Measurements from ENCODE around the gene PCGF3. TPM values are rescaled to one million over a fixed set of nuclear protein-coding genes. Genes with fewer than 3 reads are reported as not detected.
A peak's percentile ranks its signal among the peaks of the same experiment; 100 is the strongest.

The PCGF3 gene
- total and polyA plus RNA-seq, 5 donors, result 25.0 to 30.1 (median 27.1) TPM

DNA sequence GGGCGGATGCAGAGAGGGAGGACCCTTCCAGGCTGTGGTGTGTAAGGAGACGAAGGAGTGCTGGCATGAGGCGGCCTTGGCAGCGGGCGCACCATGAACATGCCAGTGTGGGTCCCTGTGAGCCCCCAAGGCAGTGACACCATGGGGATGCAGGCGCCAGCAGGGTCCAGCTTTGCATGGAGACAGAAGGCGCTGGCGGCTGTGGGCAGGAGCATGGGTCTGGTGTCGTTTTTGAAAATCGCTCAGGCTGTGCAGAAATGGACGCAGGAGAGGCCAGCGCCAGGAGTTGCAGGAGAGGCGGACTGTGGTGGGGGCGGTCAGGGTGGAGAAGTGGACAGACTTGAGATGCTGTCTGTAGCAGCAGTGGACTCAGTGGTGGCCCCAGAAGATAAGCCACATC lies 56.1 kb downstream of the PCGF3 start:
- Histone ChIP-seq H3K9me3 (ENCODE audit: control insufficient read depth, low read length) (no peaks in the 10 kb centered on the region), H3K4me1 (ENCODE audit: control insufficient read depth, insufficient read depth, low read length) (no peaks in the 10 kb centered on the region), H3K4me3 (ENCODE audit: low read length) (no peak overlapping the region), H3K27ac (ENCODE audit: low read length) (no peak overlapping the region), H3K27me3 (ENCODE audit: control insufficient read depth, insufficient read depth) (no peaks in the 10 kb centered on the region)
- 95% methylated on average over 14 of the region's 14 CpGs for WGBS
- intact Hi-C loops (cut with DNase I), result no loop called here
- ATAC-seq, result no peak
- DNase-seq, result peak in 1 of 3 donors; percentile 50

DNA sequence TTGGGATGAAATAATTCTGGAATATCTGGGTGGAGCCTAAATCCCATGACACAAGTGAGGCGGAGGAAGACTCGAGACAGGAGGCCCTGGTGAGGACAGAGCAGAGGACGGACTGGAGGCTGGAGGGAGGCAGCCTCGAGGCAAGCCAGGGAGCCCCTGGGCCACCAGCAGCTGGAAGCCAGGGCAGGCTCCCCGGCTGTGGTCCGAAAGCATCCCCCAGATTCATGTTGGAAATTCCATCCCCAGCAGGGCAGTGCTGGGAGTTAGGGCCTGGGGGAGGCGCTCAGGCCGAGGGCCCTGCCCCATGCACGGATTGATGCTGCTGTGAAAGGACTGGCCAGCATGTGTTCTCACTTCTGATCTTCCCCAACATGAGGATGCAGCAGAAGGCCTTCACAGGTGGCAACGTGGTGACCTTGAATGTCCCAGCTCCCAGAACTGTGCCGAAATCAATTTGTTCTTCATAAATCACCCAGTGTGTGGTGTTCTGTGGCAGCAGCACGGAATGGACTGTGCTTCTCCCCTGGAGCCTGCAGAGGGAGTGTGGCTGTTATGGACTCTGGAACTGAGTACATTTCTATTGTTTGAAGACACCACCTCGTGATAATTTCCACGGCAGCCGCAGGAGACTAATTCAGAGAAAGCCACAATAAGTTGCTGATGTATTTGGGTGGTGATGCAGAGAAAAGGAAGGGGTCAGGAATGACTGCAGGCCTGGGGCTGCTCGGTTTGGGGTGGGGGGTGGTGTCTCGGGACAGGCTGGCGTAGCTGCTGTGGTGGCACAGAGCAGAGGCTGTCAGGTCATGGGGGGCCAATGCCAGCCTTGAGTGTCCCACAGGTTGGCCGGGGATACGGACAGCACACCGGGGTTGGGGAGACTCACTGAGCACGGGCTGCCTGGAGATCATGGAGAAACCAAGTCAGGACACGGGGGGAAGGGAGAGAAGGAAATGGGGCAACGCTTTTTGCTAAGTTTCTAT lies 56.9 kb downstream of the PCGF3 start:
- ATAC-seq (peak in 1 of 2 donors; percentile 9), DNase-seq (peak in 1 of 3 donors; percentile 24)
- intact Hi-C loops (cut with DNase I), result no loop called here
- no peak overlapping the region for H3K4me3 ChIP-seq (ENCODE audit: low read length)
- no peaks in the 10 kb centered on the region for H3K9me3 ChIP-seq (ENCODE audit: control insufficient read depth, low read length)
- no peaks in the 10 kb centered on the region for H3K4me1 ChIP-seq (ENCODE audit: control insufficient read depth, insufficient read depth, low read length)
- WGBS, result 89% methylated on average over 24 of the region's 24 CpGs
- H3K27me3 ChIP-seq (ENCODE audit: control insufficient read depth, insufficient read depth), result no peaks in the 10 kb centered on the region
- no peak overlapping the region for H3K27ac ChIP-seq (ENCODE audit: low read length)

DNA sequence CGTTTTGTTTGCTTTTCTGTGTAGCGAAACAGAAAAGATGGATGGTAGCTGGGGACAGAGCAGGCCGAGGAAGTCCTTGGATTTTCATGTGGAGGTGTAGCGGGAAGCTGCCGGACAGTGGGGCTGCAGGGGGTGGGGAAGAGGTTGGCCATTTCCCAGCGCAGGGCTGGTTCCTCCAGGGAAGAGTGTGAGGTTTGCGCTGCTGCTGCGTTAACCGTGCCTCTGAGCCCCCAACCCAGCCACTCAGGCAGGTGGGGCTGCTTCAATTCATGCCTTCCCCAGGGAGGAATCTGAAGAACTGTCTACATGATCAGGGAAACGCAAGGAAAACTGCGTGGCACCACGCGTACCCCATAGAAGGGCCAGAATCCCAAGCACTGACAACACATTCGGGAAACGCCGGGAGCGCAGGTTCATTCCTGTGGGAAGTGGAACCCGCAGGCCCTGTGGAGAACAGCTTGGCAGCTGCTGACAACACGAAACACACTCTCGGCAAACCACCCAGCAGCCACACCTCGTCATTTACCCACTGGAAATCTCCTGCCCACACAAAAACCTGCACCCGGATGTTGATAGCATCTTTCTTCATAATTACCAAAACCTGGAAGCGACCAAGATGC lies 57.7 kb downstream of the PCGF3 start:
- Histone ChIP-seq H3K27ac (ENCODE audit: low read length) (no peak overlapping the region), H3K4me1 (ENCODE audit: control insufficient read depth, insufficient read depth, low read length) (no peaks in the 10 kb centered on the region), H3K4me3 (ENCODE audit: low read length) (no peak overlapping the region), H3K9me3 (ENCODE audit: control insufficient read depth, low read length) (no peaks in the 10 kb centered on the region), H3K27me3 (ENCODE audit: control insufficient read depth, insufficient read depth) (no peaks in the 10 kb centered on the region)
- ATAC-seq, result no peak
- peak in 1 of 3 donors; percentile 48 for DNase-seq
- WGBS, result 90% methylated on average over 23 of the region's 23 CpGs
- intact Hi-C loops (cut with DNase I), result no loop called here

DNA sequence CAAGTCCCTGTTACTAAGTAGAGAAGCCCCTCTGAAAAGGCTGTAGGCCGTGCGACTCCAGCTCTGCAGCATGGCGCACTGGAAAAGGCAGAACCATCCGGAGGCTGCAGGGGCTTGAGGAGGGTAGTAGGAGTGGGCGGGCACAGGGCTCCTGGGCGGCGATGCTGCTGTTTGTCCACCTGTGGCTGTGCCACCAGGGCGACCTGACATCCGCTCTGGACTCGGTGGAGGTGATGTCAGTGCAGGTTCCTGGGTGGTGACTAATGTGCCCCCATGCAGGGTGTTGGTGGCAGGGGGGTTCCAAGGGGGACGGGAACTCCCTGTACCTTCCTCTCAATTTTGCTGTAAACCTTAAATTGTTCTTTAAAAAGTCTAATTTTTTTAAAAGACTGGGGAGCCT lies 58.3 kb downstream of the PCGF3 start:
- H3K4me1 ChIP-seq (ENCODE audit: control insufficient read depth, insufficient read depth, low read length), result no peaks in the 10 kb centered on the region
- H3K27ac ChIP-seq (ENCODE audit: low read length), result no peak overlapping the region
- DNase-seq, result peak in 1 of 3 donors; percentile 42
- WGBS, result 92% methylated on average over 11 of the region's 11 CpGs
- no peaks in the 10 kb centered on the region for H3K9me3 ChIP-seq (ENCODE audit: control insufficient read depth, low read length)
- H3K27me3 ChIP-seq (ENCODE audit: control insufficient read depth, insufficient read depth), result no peaks in the 10 kb centered on the region
- ATAC-seq, result peak in 1 of 2 donors; percentile 2
- H3K4me3 ChIP-seq (ENCODE audit: low read length), result no peak overlapping the region
- intact Hi-C loops (cut with DNase I), result no loop called here

DNA sequence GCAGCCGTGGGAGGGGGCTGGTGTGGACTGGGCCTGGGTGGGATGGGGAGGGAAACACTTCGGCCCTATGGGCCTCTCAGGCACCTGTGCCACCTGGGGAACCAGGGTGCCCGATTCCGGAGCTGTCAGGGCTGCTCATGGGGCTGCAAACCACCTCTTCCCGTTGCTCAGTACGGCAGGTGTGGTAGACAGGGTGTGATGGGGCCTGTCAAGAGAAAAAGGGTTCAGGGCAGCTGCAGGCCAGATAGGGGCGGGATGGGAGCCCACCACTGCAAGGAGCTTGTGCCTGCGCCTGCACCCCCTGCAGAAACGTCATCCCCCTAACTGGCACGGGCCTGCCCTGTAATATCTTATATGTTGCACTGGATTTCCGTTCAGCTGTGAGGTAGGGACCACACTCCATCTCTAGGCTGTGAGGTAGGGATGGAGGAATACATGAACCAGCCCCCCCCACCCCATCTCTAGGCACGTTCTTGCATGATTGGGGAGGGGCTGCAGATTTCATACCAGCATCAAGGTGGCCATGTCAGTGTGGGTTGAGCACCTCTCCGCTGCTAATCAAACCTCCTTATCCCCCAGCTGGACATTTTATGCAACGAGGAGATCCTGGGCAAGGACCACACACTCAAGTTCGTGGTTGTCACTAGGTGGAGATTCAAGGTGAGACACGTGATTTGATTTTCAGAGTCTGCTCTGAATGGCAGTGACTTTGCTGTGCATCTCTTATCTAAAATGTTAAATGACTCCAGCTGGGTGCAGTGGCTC lies 59.0 kb downstream of the PCGF3 start:
- 96% methylated on average over 16 of the region's 16 CpGs for WGBS
- Histone ChIP-seq H3K9me3 (ENCODE audit: control insufficient read depth, low read length) (no peaks in the 10 kb centered on the region), H3K27me3 (ENCODE audit: control insufficient read depth, insufficient read depth) (no peaks in the 10 kb centered on the region), H3K27ac (ENCODE audit: low read length) (no peak overlapping the region), H3K4me3 (ENCODE audit: low read length) (no peak overlapping the region), H3K4me1 (ENCODE audit: control insufficient read depth, insufficient read depth, low read length) (no peaks in the 10 kb centered on the region)
- ATAC-seq (peak; percentile 11 to 18), DNase-seq (peak in 2 of 3 donors; percentile 37)
- intact Hi-C loops (cut with DNase I), result no loop called here

DNA sequence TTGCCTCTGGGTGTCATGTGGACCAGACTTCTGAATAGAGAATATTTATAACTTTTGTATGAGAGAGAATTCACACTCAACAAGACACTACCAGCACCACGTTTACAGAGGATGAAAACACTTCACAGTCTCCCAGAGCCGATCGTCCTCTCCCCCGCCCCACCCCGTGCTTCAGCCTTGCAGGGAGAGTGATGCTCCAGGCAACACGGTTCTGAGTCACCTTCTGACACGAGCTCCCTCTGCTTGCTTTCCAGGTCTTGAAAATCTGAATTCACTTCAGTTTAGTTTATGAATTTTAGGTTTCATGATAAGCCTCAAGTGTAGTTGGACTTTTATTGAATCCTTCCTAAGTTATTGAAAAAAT lies 60.5 kb downstream of the PCGF3 start:
- no peaks in the 10 kb centered on the region for H3K9me3 ChIP-seq (ENCODE audit: control insufficient read depth, low read length)
- H3K27me3 ChIP-seq (ENCODE audit: control insufficient read depth, insufficient read depth), result no peaks in the 10 kb centered on the region
- intact Hi-C loops (cut with DNase I), result no loop called here
- DNase-seq (peak in 1 of 3 donors; percentile 29), ATAC-seq (peak in 1 of 2 donors; percentile 5)
- 61% methylated on average over 7 of the region's 7 CpGs for WGBS
- H3K4me1 ChIP-seq (ENCODE audit: control insufficient read depth, insufficient read depth, low read length), result no peaks in the 10 kb centered on the region
- no peak overlapping the region for H3K27ac ChIP-seq (ENCODE audit: low read length)
- H3K4me3 ChIP-seq (ENCODE audit: low read length), result no peak overlapping the region

DNA sequence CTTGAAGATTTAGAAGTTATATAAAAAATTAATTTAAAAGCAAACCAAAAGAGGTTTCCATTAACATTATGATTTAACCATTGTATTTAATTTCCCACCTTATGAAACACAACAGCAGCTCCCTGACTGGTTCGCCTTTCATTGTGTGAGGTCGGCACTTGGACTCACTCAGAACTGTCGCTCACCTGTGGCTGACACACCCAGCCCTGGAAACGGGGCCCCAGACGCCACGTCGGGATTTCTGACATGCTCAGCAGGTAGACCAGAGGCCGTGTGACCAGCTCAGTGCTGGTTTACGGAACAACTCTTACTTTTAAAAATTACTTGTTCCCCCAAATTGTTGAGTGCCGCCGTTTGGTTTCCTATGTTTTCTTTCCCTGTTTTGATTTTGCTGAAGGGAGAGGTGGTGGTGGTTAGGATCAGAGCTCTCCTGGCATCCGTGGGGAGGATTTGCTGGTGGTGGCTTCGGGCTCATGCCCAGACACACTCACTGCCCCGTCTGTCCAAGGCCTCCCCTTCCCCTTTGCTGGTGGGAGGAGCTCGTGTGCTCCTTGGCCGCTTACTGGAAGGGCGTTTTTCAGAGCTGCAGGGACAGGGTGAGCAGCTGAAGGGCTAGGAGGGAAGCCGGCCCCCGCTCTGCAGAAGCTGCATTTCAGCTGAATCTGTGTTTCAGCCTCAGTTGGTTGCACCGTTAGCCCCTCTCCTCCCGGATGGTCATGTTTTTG lies 61.1 kb downstream of the PCGF3 start:
- no peaks in the 10 kb centered on the region for H3K9me3 ChIP-seq (ENCODE audit: control insufficient read depth, low read length)
- no peak overlapping the region for H3K27ac ChIP-seq (ENCODE audit: low read length)
- intact Hi-C loops (cut with DNase I), result no loop called here
- 74% methylated on average over 21 of the region's 21 CpGs for WGBS
- DNase-seq, result peak in 2 of 3 donors; percentile 35 to 46
- no peaks in the 10 kb centered on the region for H3K27me3 ChIP-seq (ENCODE audit: control insufficient read depth, insufficient read depth)
- H3K4me3 ChIP-seq (ENCODE audit: low read length), result no peak overlapping the region
- ATAC-seq, result no peak
- H3K4me1 ChIP-seq (ENCODE audit: control insufficient read depth, insufficient read depth, low read length), result no peaks in the 10 kb centered on the region

DNA sequence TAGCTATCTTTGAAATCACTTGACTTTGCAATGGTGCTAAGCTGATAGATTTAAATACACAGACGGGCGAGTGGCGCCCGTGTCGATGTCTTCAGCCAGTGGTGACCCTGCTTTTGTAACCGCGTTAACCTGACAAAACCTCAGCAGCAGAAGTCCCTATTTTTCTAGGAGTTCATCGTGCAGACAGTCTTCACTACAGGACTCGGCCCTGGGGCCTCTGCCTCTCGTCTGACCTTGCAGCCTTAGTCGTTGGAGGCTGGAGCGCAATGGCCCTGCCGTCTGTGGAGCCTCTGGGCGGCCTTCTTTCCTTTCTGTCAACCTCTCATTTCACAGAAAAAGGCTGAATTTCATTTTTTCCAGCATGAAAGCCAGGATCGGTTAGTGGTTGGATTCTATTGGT lies 62.4 kb downstream of the PCGF3 start:
- whole genome bisulfite sequencing, result 94% methylated on average over 15 of the region's 15 CpGs
- DNase-seq, result peak in 1 of 3 donors; percentile 38
- Histone ChIP-seq H3K9me3 (ENCODE audit: control insufficient read depth, low read length) (no peaks in the 10 kb centered on the region), H3K4me1 (ENCODE audit: control insufficient read depth, insufficient read depth, low read length) (peaks cover 6% of the 10 kb centered on the region), H3K27me3 (ENCODE audit: control insufficient read depth, insufficient read depth) (no peaks in the 10 kb centered on the region), H3K4me3 (ENCODE audit: low read length) (no peak overlapping the region), H3K27ac (ENCODE audit: low read length) (no peak overlapping the region)
- intact Hi-C loops (cut with DNase I), result no loop called here
- no peak for ATAC-seq

DNA sequence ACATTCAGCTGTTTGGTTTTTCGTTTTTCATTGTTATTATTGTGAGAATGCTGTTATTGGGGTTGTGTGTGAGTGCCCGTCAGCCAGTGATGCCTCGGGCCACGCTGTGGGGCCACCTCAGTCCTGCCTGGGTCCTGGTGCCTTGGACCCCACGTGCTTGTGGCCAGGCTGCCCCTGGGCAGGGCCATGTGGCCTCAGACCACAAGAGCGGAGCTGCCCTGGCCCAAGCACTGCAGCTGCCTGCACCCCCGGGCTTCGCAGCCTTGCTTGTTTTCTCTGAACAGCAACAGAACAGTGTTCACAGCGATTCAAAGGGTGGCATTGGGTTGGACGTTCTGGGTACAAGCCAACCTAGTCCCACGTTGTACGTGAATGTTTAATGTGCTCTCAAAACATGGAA lies 63.4 kb downstream of the PCGF3 start:
- peak in 1 of 3 donors; percentile 43 for DNase-seq
- ATAC-seq, result no peak
- Histone ChIP-seq H3K27me3 (ENCODE audit: control insufficient read depth, insufficient read depth) (no peaks in the 10 kb centered on the region), H3K27ac (ENCODE audit: low read length) (no peak overlapping the region), H3K4me3 (ENCODE audit: low read length) (no peak overlapping the region), H3K9me3 (ENCODE audit: control insufficient read depth, low read length) (no peaks in the 10 kb centered on the region), H3K4me1 (ENCODE audit: control insufficient read depth, insufficient read depth, low read length) (peaks cover 7% of the 10 kb centered on the region)
- intact Hi-C loops (cut with DNase I), result no loop called here
- 85% methylated on average over 12 of the region's 12 CpGs for WGBS

DNA sequence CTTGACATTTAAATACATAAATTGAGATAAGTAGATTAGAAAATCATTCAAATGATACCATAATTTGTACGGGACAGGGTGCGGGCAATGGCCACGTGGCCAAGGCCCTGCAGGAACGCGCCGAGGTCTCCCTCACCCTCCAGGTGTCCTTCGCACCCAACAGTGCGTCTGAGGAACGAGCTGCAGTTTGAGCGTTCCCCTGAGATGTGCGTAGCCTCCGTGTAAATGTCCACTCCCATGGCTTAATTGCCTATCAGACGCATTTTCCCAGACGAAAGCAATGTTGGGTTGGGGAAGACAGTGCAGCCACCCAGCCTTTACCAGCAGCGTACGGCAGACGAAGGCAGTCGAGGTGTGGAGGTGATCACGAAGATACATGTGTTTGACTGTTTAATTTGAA lies 63.9 kb downstream of the PCGF3 start:
- intact Hi-C loops (cut with DNase I), result no loop called here
- no peak overlapping the region for H3K27ac ChIP-seq (ENCODE audit: low read length)
- H3K4me3 ChIP-seq (ENCODE audit: low read length), result no peak overlapping the region
- H3K4me1 ChIP-seq (ENCODE audit: control insufficient read depth, insufficient read depth, low read length), result peaks cover 9% of the 10 kb centered on the region
- peak in 2 of 3 donors; percentile 15 to 40 for DNase-seq
- H3K27me3 ChIP-seq (ENCODE audit: control insufficient read depth, insufficient read depth), result no peaks in the 10 kb centered on the region
- ATAC-seq, result no peak
- 88% methylated on average over 19 of the region's 19 CpGs for WGBS
- H3K9me3 ChIP-seq (ENCODE audit: control insufficient read depth, low read length), result no peaks in the 10 kb centered on the region

Measured in right cardiac atrium (tissue), 5 donors.